HepG2 (cell line): ENCODE results near the gene HLA-DMB. TPM values are rescaled to one million over a fixed set of nuclear protein-coding genes. Genes with fewer than 3 reads are reported as not detected.

Experiments used
- AFF4 ChIP-seq: sonication (generic); formaldehyde crosslinking; IDR thresholded peaks from 2 replicates; pipeline ENCODE4 v1.4.0; 2020; ENCODE audit warnings: missing genetic modification reagents
- BRD4 ChIP-seq: sonication (generic); formaldehyde crosslinking; IDR thresholded peaks from 2 replicates; pipeline ENCODE4 v1.4.0; 2020; ENCODE audit warnings: missing genetic modification reagents
- GZF1 ChIP-seq: sonication (generic); formaldehyde crosslinking; IDR thresholded peaks from 2 replicates; pipeline ENCODE4 v1.5.1; 2020; ENCODE audit warnings: mild to moderate bottlenecking, missing genetic modification reagents
- JUNB ChIP-seq: sonication (generic); formaldehyde crosslinking; IDR thresholded peaks from 2 replicates; pipeline ENCODE4 v1.8.0; 2022; ENCODE audit warnings: missing genetic modification reagents, mild to moderate bottlenecking, borderline replicate concordance
- KDM5B ChIP-seq: sonication (generic); formaldehyde crosslinking; IDR thresholded peaks from 2 replicates; pipeline ENCODE4 v1.4.0; 2020; ENCODE audit warnings: missing genetic modification reagents, mild to moderate bottlenecking, borderline replicate concordance
- SRSF9 ChIP-seq: fragments of 200-400 bp; formaldehyde crosslinking; IDR thresholded peaks from 2 replicates; pipeline ENCODE4 v1.6.1; 2018; ENCODE audit warnings: borderline replicate concordance, mild to moderate bottlenecking, low read depth, low read length; ENCODE audit not compliant: insufficient read depth, poor library complexity, severe bottlenecking
- TBL1XR1 ChIP-seq: fragments of 150-350 bp; IDR thresholded peaks from 2 replicates; pipeline ENCODE4 v1.6.1; 2014; ENCODE audit warnings: borderline replicate concordance, low read length; ENCODE audit not compliant: partially characterized antibody
- TEAD2 ChIP-seq: sonication (generic); formaldehyde crosslinking; IDR thresholded peaks from 2 replicates; pipeline ENCODE4 v1.9.0; 2021; ENCODE audit warnings: missing genetic modification reagents
- ZBTB21 ChIP-seq: sonication (generic); formaldehyde crosslinking; IDR thresholded peaks from 2 replicates; pipeline ENCODE4 v1.4.0; 2020; ENCODE audit warnings: missing genetic modification reagents
- ZBTB33 ChIP-seq: sonication (generic); formaldehyde crosslinking; IDR thresholded peaks from 2 replicates; pipeline ENCODE4 v1.4.0; 2020; ENCODE audit warnings: missing genetic modification reagents
- ZFAT ChIP-seq: sonication (generic); formaldehyde crosslinking; conservative IDR thresholded peaks from 2 replicates; pipeline ENCODE4 v1.8.1; 2023; ENCODE audit warnings: missing genetic modification reagents, inconsistent platforms
- ZNF18 ChIP-seq: sonication (generic); formaldehyde crosslinking; IDR thresholded peaks from 2 replicates; pipeline ENCODE4 v1.8.0; 2022; ENCODE audit warnings: mild to moderate bottlenecking, missing genetic modification reagents; ENCODE audit not compliant: insufficient replicate concordance
- ZNF326 ChIP-seq: sonication (generic); formaldehyde crosslinking; IDR thresholded peaks from 2 replicates; pipeline ENCODE4 v1.4.0; 2020; ENCODE audit warnings: missing genetic modification reagents, borderline replicate concordance
- ZNF354B ChIP-seq: sonication (generic); formaldehyde crosslinking; IDR thresholded peaks from 2 replicates; pipeline ENCODE4 v1.8.0; 2022; ENCODE audit warnings: mild to moderate bottlenecking, missing genetic modification reagents
- ZNF609 ChIP-seq: sonication (generic); formaldehyde crosslinking; IDR thresholded peaks from 2 replicates; pipeline ENCODE4 v1.4.0; 2020; ENCODE audit warnings: mild to moderate bottlenecking, missing genetic modification reagents, borderline replicate concordance
- polyA plus RNA-seq, 8 experiments: library from polyadenylated mRNA; depleted of rRNA in 3 of 8; stranded (reverse) in 7 of 8; unstranded in 1 of 8; fragments of >200 nt; fragmentation: Illumina TruSeq in 4 of 8; extraction: Trizol in 4 of 8; gene quantifications; 2 replicates each; pipeline versions ENCODE4 v1.2.1 to v1.2.3, GENCODE V29; 2011 to 2016; ENCODE audit warnings: low read depth in 4 of 8, missing spikeins in 1 of 8, mixed read lengths in 1 of 8; ENCODE audit not compliant: insufficient read depth in 1 of 8
- total RNA-seq, 5 experiments: library from RNA; depleted of rRNA; stranded (reverse); fragments of >200 nt; fragmentation: Illumina TruSeq; extraction: Trizol; gene quantifications; 2 replicates each; pipeline ENCODE4 v1.2.3, GENCODE V29; 2016; ENCODE audit warnings: low read depth in 1 of 5

The HLA-DMB gene
- total and polyA plus RNA-seq, 2 of the 13 experiments (the other 11 are each of a cell fraction or from before 2014, with no cell fraction given) = not detected

- TF ChIP-seq AFF4 (no peak), ZBTB33 (CRISPR knock-in tag) (no peak), ZBTB21 (no peak), SRSF9 (no peak), ZNF354B (no peak; the same call in 1 of the 2 replicates), GZF1 (CRISPR knock-in tag) (0 out of 2 replicates have a peak, but pooled peaks have one; percentile 25), ZFAT (CRISPR knock-in tag) (no peak), JUNB (no peak; the same call in 1 of the 2 replicates), ZNF326 (no peak), TBL1XR1 (no peak), KDM5B (CRISPR knock-in tag) (peak; percentile 73; the same call in 1 of the 2 replicates), TEAD2 (CRISPR knock-in tag) (peak; percentile 52; the same call in 1 of the 2 replicates), ZNF609 (CRISPR knock-in tag) (no peak), BRD4 (CRISPR knock-in tag) (no peak), ZNF18 (CRISPR knock-in tag) (no peak)
Observed at GRCh38 chr6:32894085-32895005, 46.5 kb downstream of the HLA-DMB start (continued).
